Prostate gland (tissue), 2 donors: ENCODE measurements around the gene C1orf174. TPM values are rescaled to one million over a fixed set of nuclear protein-coding genes. Genes with fewer than 3 reads are reported as not detected.

ENCODE experiments used
- DNase-seq: peaks from one replicate; pipeline ENCODE4 v3.0.0-alpha.2; 2019; ENCODE audit warnings: low spot score
- H3K27ac ChIP-seq, 2 donors: fragments of 200-600 bp; sonication (generic); 2 replicates each; pipeline ENCODE4 v1.5.1; 2017 to 2019
- H3K27me3 ChIP-seq: fragments of 200-600 bp; sonication (generic); replicated peaks from 2 replicates; pipeline ENCODE4 v1.5.1; 2019; ENCODE audit not compliant: insufficient read depth
- H3K36me3 ChIP-seq, 2 donors: fragments of 200-600 bp; sonication (generic); 1 replicate in 1 of 2; 2 replicates in 1 of 2; pipeline versions ENCODE4 v1.5.1 to v1.8.1; 2017 to 2019
- H3K4me1 ChIP-seq: fragments of 200-600 bp; sonication (generic); replicated peaks from 2 replicates; pipeline ENCODE4 v1.5.1; 2019
- H3K4me3 ChIP-seq, 2 donors: fragments of 200-600 bp; sonication (generic); 2 replicates each; pipeline ENCODE4 v1.5.1; 2017 to 2019
- H3K9me3 ChIP-seq: fragments of 200-600 bp; sonication (generic); 2 replicates; pipeline ENCODE4 v1.5.1; 2017
- CTCF ChIP-seq, 4 experiments: fragments of 200-600 bp in 2 of 4; fragments of 450-650 bp in 2 of 4; sonication (generic) in 2 of 4; IDR thresholded peaks; 1 replicate in 3 of 4; 2 replicates in 1 of 4; pipeline ENCODE4 v1.5.1; 2016 to 2019; ENCODE audit warnings: antibody characterized with exemption in 4 of 4, mild to moderate bottlenecking in 2 of 4, moderate library complexity in 2 of 4
- POLR2A ChIP-seq: fragments of 450-650 bp; IDR thresholded peaks from one replicate; pipeline ENCODE4 v1.6.1; 2016; ENCODE audit warnings: antibody characterized with exemption, mild to moderate bottlenecking
- POLR2AphosphoS5 ChIP-seq: sonication (generic); formaldehyde crosslinking; IDR thresholded peaks from one replicate; pipeline ENCODE4 v1.6.1; 2017; ENCODE audit warnings: antibody characterized with exemption
- WGBS: methylation state at CpG from one replicate; pipeline ENCODE4 v1.1.5; 2018; 5-methylcytosine and 5-hydroxymethylcytosine counted together
- intact Hi-C: fragments of 100-400 bp; cut with DNase I; formaldehyde crosslinking; loops from one replicate; pipeline ENCODE4 v1.14.2; 2022
- total RNA-seq, 2 donors: library from RNA; depleted of rRNA; stranded (reverse); fragments of >200 nt; gene quantifications; one replicate each; pipeline ENCODE4 v1.1.0, GENCODE V29; 2016

The C1orf174 gene
- total RNA-seq, 2 donors from 2014 or later = 27.1 to 32.7 TPM

- TF ChIP-seq CTCF (IDR thresholded peaks at IDR 0.05) = no peak
- no peak for TF ChIP-seq POLR2AphosphoS5
- TF ChIP-seq POLR2A = no peak
- intact Hi-C loops = no loop called here
Measured at GRCh38 chr1:3852091-3852490, 48.0 kb downstream of the C1orf174 start.

GRCh38 chr1:3851292-3851691, 48.8 kb downstream of the C1orf174 start:
- intact Hi-C loops = no loop called here
- 94% methylated on average over 6 of the region's 6 CpGs for WGBS
- TF ChIP-seq POLR2A = no peak
- TF ChIP-seq CTCF (IDR thresholded peaks at IDR 0.05) = no peak
- TF ChIP-seq POLR2AphosphoS5 = no peak
- H3K27me3 ChIP-seq = no peaks in the 10 kb centered on the region
- DNase-seq = no peak
- H3K9me3 ChIP-seq = no peaks in the 10 kb centered on the region
- H3K4me1 ChIP-seq = no peaks in the 10 kb centered on the region
- H3K27ac ChIP-seq = no peak overlapping the region
- peaks cover 0 to 5% of the 10 kb centered on the region in 2 donors for H3K36me3 ChIP-seq
- no peak overlapping the region for H3K4me3 ChIP-seq

More at GRCh38 chr1:3852091-3852490, 48.0 kb downstream of the C1orf174 start:
- Histone ChIP-seq H3K4me3 (no peak overlapping the region), H3K27me3 (no peaks in the 10 kb centered on the region), H3K9me3 (no peaks in the 10 kb centered on the region), H3K27ac (no peak overlapping the region), H3K4me1 (no peaks in the 10 kb centered on the region), H3K36me3 (peaks cover 0 to 5% of the 10 kb centered on the region in 2 donors)
- no peak for DNase-seq
- 78% methylated on average over 12 of the region's 12 CpGs for WGBS

GRCh38 chr1:3850857-3851256, 49.2 kb downstream of the C1orf174 start:
- Histone ChIP-seq H3K36me3 (peaks cover 0 to 5% of the 10 kb centered on the region in 2 donors), H3K9me3 (no peaks in the 10 kb centered on the region), H3K27ac (no peak overlapping the region), H3K4me3 (no peak overlapping the region), H3K4me1 (no peaks in the 10 kb centered on the region), H3K27me3 (no peaks in the 10 kb centered on the region)
- TF ChIP-seq CTCF (IDR thresholded peaks at IDR 0.05) (no peak), POLR2A (no peak), POLR2AphosphoS5 (no peak)
- WGBS = 87% methylated on average over 12 of the region's 12 CpGs
- DNase-seq = no peak
- intact Hi-C loops = no loop called here

- H3K4me3 ChIP-seq = no peak overlapping the region
- 80% methylated on average over 6 of the region's 6 CpGs for WGBS
- H3K27me3 ChIP-seq = no peaks in the 10 kb centered on the region
- no peak overlapping the region for H3K27ac ChIP-seq
- no peak for TF ChIP-seq POLR2A
- no peak for TF ChIP-seq CTCF (IDR thresholded peaks at IDR 0.05)
- TF ChIP-seq POLR2AphosphoS5 = no peak
- DNase-seq = no peak
- no peaks in the 10 kb centered on the region for H3K4me1 ChIP-seq
- intact Hi-C loops = no loop called here
- H3K9me3 ChIP-seq = no peaks in the 10 kb centered on the region
- peaks cover 0 to 5% of the 10 kb centered on the region in 2 donors for H3K36me3 ChIP-seq
Measured at GRCh38 chr1:3847081-3847480, 53.0 kb downstream of the C1orf174 start.

GRCh38 chr1:3846541-3846940, 53.5 kb downstream of the C1orf174 start:
- DNase-seq = no peak
- Histone ChIP-seq H3K36me3 (peaks cover 0 to 5% of the 10 kb centered on the region in 2 donors), H3K4me1 (no peaks in the 10 kb centered on the region), H3K9me3 (no peaks in the 10 kb centered on the region), H3K27me3 (no peaks in the 10 kb centered on the region), H3K4me3 (no peak overlapping the region), H3K27ac (no peak overlapping the region)
- intact Hi-C loops = no loop called here
- WGBS = 94% methylated on average over 3 of the region's 3 CpGs
- no peak for TF ChIP-seq POLR2A
- TF ChIP-seq CTCF (IDR thresholded peaks at IDR 0.05) = no peak
- TF ChIP-seq POLR2AphosphoS5 = no peak
